ENCODE results near the gene ARHGEF19.

ARHGEF19 gene

GRCh38 chr1:16165548-16165947 lies 46.9 kb downstream of the ARHGEF19 start:
- TF ChIP-seq GATA2 (IDR thresholded peaks at IDR 0.05; ENCODE audit: low read depth, low read length) (no peak), GATA3 (IDR thresholded peaks at IDR 0.05; ENCODE audit: low read depth, low read length) (no peak)

DNA sequence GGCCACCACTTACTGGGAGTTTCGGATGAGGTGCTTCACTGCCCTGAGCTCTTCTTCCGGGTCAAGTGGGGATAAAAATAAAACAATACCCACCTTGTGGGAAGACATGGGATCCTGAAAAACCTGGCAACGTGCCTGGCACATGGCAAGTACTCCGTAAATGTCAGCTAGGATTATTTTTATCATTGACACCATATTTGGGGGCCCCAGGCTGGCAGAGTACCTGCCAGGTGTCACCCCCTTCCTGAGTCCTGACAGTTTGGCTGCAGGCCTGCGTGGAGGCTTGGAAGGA lies 47.4 kb downstream of the ARHGEF19 start:
- TF ChIP-seq GATA2 (IDR thresholded peaks at IDR 0.05; ENCODE audit: low read depth, low read length) (no peak), GATA3 (IDR thresholded peaks at IDR 0.05; ENCODE audit: low read depth, low read length) (no peak)

- TF ChIP-seq GATA2 (IDR thresholded peaks at IDR 0.05; ENCODE audit: low read depth, low read length), result no peak
- TF ChIP-seq GATA3 (IDR thresholded peaks at IDR 0.05; ENCODE audit: low read depth, low read length), result no peak
Observed at GRCh38 chr1:16164213-16165072, 48.0 kb downstream of the ARHGEF19 start.

GRCh38 chr1:16162163-16162822 lies 50.2 kb downstream of the ARHGEF19 start:
- no peak for TF ChIP-seq GATA3 (IDR thresholded peaks at IDR 0.05; ENCODE audit: low read depth, low read length)
- TF ChIP-seq GATA2 (IDR thresholded peaks at IDR 0.05; ENCODE audit: low read depth, low read length), result no peak

- TF ChIP-seq GATA2 (IDR thresholded peaks at IDR 0.05; ENCODE audit: low read depth, low read length) (no peak), GATA3 (IDR thresholded peaks at IDR 0.05; ENCODE audit: low read depth, low read length) (no peak)
Observed at GRCh38 chr1:16161717-16162116, 50.7 kb downstream of the ARHGEF19 start.

DNA sequence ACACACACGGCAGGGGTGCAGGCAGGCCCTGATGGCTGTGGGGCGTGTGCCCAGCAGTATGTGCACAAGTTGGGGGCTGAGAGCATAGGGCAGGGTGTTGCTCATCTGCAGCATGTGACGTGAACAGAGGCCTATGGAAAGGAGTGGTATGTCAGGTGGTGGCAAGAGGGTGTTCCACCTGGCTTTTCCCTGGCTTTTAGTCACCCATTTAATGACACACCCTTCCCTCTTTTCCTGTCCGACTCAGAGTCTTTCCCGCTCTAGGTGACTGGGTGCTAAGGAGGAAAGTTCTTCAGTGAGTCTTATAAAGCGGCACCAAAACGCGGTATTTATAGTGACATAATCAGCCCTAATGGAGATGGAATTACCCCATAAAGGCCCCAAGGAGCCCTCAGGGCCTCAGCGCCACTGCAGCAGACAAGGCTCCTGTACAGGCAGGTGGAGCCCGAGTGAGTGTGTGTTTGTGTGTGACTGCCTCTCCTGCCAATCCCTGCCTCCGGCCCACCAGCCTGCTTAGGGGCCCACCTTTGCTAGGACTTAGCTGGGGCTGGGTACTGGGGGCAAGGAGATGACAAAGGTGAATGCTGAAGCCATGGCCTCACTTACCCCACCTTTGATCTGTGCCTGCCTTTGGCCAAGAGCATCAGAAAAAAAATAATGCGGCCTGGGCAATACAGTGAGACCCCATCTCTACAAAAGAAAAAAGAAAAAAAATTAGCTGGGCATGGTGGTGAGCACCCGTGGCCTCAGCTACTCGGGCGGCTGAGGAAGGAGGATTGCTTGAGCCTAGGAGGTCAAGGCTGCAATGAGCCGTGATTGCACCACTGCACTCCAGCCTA lies 53.2 kb downstream of the ARHGEF19 start:
- TF ChIP-seq GATA2 (IDR thresholded peaks at IDR 0.05; ENCODE audit: low read depth, low read length) (no peak), GATA3 (IDR thresholded peaks at IDR 0.05; ENCODE audit: low read depth, low read length) (no peak)

DNA sequence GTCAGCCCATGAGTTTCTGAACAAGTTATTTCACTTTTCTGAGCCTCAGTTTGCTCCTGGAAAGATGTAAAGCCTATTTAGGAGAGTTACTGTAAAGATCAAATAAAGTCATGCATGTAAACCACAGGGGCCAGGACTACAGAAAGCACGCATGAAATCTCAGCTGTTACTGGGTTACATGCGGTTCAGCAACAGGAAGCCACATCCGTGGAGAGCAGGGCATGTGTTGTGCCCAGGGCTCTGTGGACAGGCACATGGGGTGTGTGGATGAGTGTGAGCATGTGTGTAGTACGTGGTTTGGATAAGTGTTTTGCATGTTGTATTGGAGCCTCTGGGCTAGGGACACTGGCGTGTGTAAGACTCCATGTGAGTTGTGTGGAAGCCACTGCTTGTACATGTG lies 54.4 kb downstream of the ARHGEF19 start:
- no peak for TF ChIP-seq GATA2 (IDR thresholded peaks at IDR 0.05; ENCODE audit: low read depth, low read length)
- no peak for TF ChIP-seq GATA3 (IDR thresholded peaks at IDR 0.05; ENCODE audit: low read depth, low read length)

DNA sequence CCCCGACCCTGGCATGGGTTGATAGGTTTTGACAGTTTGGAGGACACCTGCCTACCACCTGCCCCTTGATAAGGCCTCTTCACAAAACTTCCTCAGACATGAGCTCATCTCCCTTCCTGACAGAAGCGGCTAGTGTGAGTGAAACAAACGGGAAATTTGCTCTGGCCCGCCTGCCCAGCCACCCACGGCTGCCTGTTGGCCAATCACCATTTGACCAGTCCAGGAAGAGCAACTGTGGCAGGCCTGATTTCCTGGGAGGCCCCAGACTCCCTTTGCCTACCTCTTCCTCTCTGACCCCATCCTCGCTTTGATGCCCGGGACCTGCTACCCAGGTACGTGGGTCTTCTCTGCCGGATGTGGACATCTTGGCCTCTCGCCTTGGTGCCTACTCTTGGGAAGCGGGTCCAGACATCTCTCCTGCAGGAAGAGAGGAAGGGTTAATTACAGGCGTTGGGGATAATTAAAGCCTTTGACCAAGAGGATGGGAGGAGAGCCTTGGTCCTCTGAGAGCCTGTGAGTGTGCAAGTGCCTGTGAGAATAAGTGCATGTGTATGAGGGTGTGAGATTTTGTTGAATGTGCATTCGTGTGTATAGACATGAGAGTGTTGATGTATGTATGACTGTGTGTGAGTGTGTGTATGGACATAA lies 55.5 kb downstream of the ARHGEF19 start:
- TF ChIP-seq GATA2 (IDR thresholded peaks at IDR 0.05; ENCODE audit: low read depth, low read length), result no peak
- TF ChIP-seq GATA3 (IDR thresholded peaks at IDR 0.05; ENCODE audit: low read depth, low read length), result no peak

GRCh38 chr1:16155537-16156410 lies 56.7 kb downstream of the ARHGEF19 start, which contains the start of gene EPHA2:
Gene EPHA2 (minus strand): TSS chr1:16156069. CDS start chr1:16155932, 137 bp downstream.
- TF ChIP-seq GATA3 (IDR thresholded peaks at IDR 0.05; ENCODE audit: low read depth, low read length) (no peak), GATA2 (IDR thresholded peaks at IDR 0.05; ENCODE audit: low read depth, low read length) (no peak)

DNA sequence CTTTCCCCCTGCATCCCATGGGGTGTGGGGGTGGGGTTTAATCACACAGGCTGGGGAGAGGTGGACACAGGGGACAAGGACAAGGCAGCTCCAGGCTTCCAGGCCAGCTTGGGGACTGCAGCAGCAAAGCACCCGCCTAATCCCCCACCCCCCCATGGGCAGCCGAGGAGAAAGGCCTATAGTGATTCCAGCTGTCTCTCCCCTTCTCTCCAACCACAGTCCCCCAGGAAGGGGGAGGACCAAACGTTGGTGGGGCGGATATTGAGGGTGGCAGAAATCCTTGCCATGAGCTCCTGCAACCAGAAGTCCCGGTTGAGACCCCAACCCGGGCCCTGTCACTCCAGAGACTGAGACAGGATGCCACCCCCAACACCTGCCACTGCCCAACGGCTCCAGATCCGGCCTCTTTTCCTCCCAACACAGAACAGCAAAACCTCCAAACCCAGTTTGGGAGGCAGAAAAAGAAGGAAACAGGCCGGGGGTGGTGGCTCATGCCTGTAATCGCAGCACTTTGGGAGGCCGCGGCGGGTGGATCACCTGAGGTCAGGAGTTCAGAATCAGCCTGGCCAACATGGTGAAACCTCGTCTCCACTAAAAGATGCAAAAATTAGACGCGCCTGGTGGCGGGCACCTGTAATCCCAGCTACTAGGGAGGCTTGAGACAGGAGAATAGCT lies 58.3 kb downstream of the ARHGEF19 start:
- no peak for TF ChIP-seq GATA2 (IDR thresholded peaks at IDR 0.05; ENCODE audit: low read depth, low read length)
- no peak for TF ChIP-seq GATA3 (IDR thresholded peaks at IDR 0.05; ENCODE audit: low read depth, low read length)

GRCh38 chr1:16153096-16153998 lies 59.1 kb downstream of the ARHGEF19 start:
- no peak for TF ChIP-seq GATA3 (IDR thresholded peaks at IDR 0.05; ENCODE audit: low read depth, low read length)

Data from SH-SY5Y (cell line).